HFFc6 (cell line): Measurements from ENCODE around the gene PGGT1B. TPM values are rescaled to one million over a fixed set of nuclear protein-coding genes. Genes with fewer than 3 reads are reported as not detected.

Experiments
- DNase-seq: peaks from one replicate; pipeline ENCODE4 v3.0.0-alpha.2; 2018
- H3K27ac Mint-ChIP-seq: 2 replicates; pipeline ENCODE4 v1.8.0; 2020; ENCODE audit warnings: mild to moderate bottlenecking, mixed read lengths
- H3K27me3 Mint-ChIP-seq: 2 replicates; pipeline ENCODE4 v1.8.0; 2021; ENCODE audit warnings: mild to moderate bottlenecking, moderate library complexity, mixed read lengths; ENCODE audit not compliant: insufficient read depth
- H3K36me3 Mint-ChIP-seq: 2 replicates; pipeline ENCODE4 v1.8.0; 2021; ENCODE audit warnings: low read depth, mixed read lengths
- H3K4me1 Mint-ChIP-seq: 2 replicates; pipeline ENCODE4 v1.8.0; 2020; ENCODE audit warnings: low read depth, mixed read lengths
- H3K4me3 Mint-ChIP-seq: 2 replicates; pipeline ENCODE4 v1.8.0; 2020; ENCODE audit warnings: mild to moderate bottlenecking, moderate library complexity, mixed read lengths
- H3K9me3 Mint-ChIP-seq: 2 replicates; pipeline ENCODE4 v1.8.0; 2020; ENCODE audit warnings: mild to moderate bottlenecking, mixed read lengths
- total RNA-seq, 6 experiments: library from RNA; stranded (reverse); fragmentation: NEBNext Ultra II Directional; extraction: Animal tissue kit (Norgen Biotek cat#: 25700); gene quantifications; 2 replicates in 1 of 6; 3 replicates in 5 of 6; pipeline ENCODE4 v1.2.3, GENCODE V29; 2021
- TF ChIP-seq, protein P1 (sequence below): fragments of 200-600 bp; sonication (generic); IDR thresholded peaks from 2 replicates; pipeline ENCODE4 v1.5.0; 2021; ENCODE audit warnings: antibody characterized with exemption, mild to moderate bottlenecking

The PGGT1B gene
- total RNA-seq, 6 experiments from 2014 or later, result 28.2 to 40.1 (median 35.0) TPM

DNA sequence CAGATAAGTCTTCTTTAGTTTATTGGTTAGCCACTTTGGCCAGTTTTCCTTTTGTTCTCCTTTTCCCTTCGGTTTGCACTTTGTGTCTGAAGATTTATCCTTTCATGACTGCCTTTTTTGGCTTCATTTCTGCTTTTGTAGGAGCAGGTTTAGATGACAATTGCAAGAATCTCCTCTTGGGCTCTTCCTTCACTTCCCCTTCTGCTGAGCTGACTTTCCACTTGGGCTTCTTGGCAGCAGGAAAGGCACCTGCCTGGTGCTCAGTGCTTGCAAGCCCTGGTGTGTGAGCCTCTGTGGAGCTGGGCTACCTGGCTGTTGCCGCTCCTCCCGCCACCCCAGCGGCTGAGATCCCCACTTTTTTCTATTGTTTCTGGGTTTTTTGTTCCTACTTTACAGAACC lies 26.4 kb upstream of the PGGT1B start:
- Mint-ChIP-seq H3K4me1 (peaks cover 25% of the 10 kb centered on the region), H3K27ac (no peak overlapping the region), H3K36me3 (peaks cover 9% of the 10 kb centered on the region; the same call in 1 of the 2 replicates), H3K9me3 (no peaks in the 10 kb centered on the region), H3K27me3 (peaks cover 1% of the 10 kb centered on the region), H3K4me3 (no peak overlapping the region)
- no peak for DNase-seq
- TF ChIP-seq, protein P1, sequence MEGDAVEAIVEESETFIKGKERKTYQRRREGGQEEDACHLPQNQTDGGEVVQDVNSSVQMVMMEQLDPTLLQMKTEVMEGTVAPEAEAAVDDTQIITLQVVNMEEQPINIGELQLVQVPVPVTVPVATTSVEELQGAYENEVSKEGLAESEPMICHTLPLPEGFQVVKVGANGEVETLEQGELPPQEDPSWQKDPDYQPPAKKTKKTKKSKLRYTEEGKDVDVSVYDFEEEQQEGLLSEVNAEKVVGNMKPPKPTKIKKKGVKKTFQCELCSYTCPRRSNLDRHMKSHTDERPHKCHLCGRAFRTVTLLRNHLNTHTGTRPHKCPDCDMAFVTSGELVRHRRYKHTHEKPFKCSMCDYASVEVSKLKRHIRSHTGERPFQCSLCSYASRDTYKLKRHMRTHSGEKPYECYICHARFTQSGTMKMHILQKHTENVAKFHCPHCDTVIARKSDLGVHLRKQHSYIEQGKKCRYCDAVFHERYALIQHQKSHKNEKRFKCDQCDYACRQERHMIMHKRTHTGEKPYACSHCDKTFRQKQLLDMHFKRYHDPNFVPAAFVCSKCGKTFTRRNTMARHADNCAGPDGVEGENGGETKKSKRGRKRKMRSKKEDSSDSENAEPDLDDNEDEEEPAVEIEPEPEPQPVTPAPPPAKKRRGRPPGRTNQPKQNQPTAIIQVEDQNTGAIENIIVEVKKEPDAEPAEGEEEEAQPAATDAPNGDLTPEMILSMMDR, result no peak

DNA sequence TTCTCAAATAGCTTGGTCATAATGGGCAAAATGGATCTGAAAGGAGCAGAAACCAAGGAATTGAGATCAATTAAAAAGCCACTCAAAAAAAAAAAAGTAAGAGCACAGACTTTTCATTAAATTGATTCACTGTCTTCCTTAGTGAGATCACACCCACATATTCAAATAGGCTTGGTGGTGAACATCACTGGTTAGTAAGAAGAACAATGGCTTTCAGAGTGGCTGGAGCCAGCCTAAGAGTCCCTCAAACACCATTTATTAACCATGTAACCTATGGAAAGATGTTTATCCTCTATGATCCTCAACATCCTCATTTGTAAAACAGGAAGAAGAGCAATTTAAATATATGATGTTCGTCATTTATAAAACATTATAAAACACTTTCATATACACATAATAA lies 21.3 kb upstream of the PGGT1B start:
- H3K9me3 Mint-ChIP-seq, result no peaks in the 10 kb centered on the region
- peaks cover 25% of the 10 kb centered on the region for H3K4me1 Mint-ChIP-seq
- TF ChIP-seq, protein P1, result no peak
- DNase-seq, result no peak
- H3K27me3 Mint-ChIP-seq, result no peaks in the 10 kb centered on the region
- no peaks in the 10 kb centered on the region for H3K36me3 Mint-ChIP-seq
- no peak overlapping the region for H3K27ac Mint-ChIP-seq
- H3K4me3 Mint-ChIP-seq, result no peak overlapping the region

DNA sequence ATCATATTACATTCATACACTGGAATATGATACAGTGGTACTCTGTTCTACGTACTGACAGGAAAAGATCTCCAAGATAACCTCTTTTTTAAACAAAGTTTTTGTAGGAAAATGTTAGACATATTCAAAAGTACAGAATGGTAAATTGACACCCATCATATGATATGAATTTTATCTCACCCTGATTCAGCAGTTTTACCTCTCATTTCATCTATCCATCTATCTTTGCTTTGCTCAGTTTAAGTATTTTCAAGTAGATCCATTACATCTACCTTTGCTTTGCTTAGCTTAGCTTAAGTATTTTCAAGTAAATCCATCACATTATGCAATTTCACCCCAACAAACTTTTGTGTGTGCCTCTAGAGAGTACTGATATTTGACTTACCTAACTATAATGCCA lies 19.5 kb upstream of the PGGT1B start:
- DNase-seq, result no peak
- Mint-ChIP-seq H3K4me1 (peaks cover 22% of the 10 kb centered on the region), H3K4me3 (no peak overlapping the region), H3K9me3 (no peaks in the 10 kb centered on the region), H3K36me3 (no peaks in the 10 kb centered on the region), H3K27ac (no peak overlapping the region), H3K27me3 (no peaks in the 10 kb centered on the region)
- TF ChIP-seq, protein P1, result no peak

DNA sequence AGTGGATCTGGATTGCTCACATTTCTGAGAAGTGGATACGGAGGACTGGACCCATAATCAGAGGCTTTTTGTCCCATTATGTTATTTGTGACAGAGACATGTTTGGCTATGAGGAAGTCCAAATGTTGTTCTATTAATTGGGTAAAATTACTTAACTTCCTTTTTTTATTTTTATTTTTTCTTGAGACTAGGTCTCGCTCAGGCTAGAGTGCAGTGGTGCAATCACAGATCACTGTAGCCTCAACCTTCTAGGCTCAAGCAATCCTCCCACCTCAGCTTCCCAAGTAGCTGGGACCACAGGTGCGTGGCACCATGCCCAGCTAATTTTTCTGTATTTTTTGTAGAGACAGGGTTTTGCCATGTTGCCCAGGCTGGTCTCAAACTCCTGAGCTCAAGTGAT lies 11.9 kb upstream of the PGGT1B start:
- no peaks in the 10 kb centered on the region for H3K4me1 Mint-ChIP-seq
- no peak overlapping the region for H3K27ac Mint-ChIP-seq
- H3K27me3 Mint-ChIP-seq, result no peaks in the 10 kb centered on the region
- no peak overlapping the region for H3K4me3 Mint-ChIP-seq
- no peak for DNase-seq
- peaks cover 5% of the 10 kb centered on the region; the same call in 1 of the 2 replicates for H3K36me3 Mint-ChIP-seq
- no peaks in the 10 kb centered on the region for H3K9me3 Mint-ChIP-seq
- TF ChIP-seq, protein P1, result no peak

DNA sequence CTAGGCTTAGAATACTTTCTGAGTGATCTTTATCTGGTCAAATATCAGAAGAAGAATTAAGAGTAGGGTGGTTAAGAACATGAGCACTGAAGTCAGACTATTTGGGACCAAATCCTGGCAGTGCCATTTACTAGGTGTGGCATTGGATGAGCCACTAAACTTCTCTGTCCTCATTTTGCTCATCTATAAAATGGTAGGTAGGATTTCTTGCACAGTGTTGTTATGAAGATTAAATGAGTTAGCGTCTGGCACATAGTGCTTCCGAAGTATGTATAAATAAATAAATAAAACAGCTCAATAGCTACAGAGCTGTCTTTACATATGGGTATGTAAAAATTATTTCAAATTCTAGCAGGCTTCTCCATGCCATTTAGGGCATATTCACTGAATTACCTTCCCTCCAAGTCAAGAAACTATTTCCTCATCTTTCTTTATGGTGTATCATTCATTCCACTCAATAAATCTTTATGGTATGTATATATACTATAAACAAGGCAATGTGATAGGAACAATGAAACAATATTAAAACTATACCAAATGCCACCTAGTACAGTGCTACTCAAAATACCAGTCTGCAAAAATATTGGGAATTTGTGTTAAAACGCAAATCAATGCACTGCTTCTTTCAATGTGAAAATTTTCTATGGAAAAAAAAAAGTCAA lies 9.8 kb upstream of the PGGT1B start:
- DNase-seq, result no peak
- TF ChIP-seq, protein P1, result no peak
- peaks cover 7% of the 10 kb centered on the region for H3K4me1 Mint-ChIP-seq
- no peaks in the 10 kb centered on the region for H3K9me3 Mint-ChIP-seq
- no peak overlapping the region for H3K4me3 Mint-ChIP-seq
- H3K27me3 Mint-ChIP-seq, result no peaks in the 10 kb centered on the region
- H3K27ac Mint-ChIP-seq, result no peak overlapping the region
- peaks cover 5% of the 10 kb centered on the region; the same call in 1 of the 2 replicates for H3K36me3 Mint-ChIP-seq
